Ovary (tissue), 9 donors: ENCODE measurements around the gene PLCG1. TPM values are rescaled to one million over a fixed set of nuclear protein-coding genes. Genes with fewer than 3 reads are reported as not detected.

ENCODE experiments used
- DNase-seq, 5 donors: peaks; one replicate each; pipeline ENCODE4 v3.0.0-alpha.2; 2019 to 2020
- H3K27ac ChIP-seq, 2 donors: fragments of 200-600 bp; one replicate each; pipeline versions ENCODE4 v1.5.1 to v1.8.0; 2019 to 2022
- H3K27me3 ChIP-seq: fragments of 200-600 bp; one replicate; pipeline ENCODE4 v1.8.0; 2022
- H3K36me3 ChIP-seq: fragments of 200-600 bp; sonication (generic); one replicate; pipeline ENCODE4 v1.5.1; 2019
- H3K4me1 ChIP-seq: one replicate; pipeline ENCODE4 v1.8.1; 2013; ENCODE audit warnings: mild to moderate bottlenecking, moderate library complexity; ENCODE audit not compliant: insufficient read depth
- H3K4me3 ChIP-seq: fragments of 200-600 bp; sonication (generic); one replicate; pipeline ENCODE4 v1.5.1; 2017
- H3K9me3 ChIP-seq, 2 donors: fragments of 200-600 bp in 1 of 2; sonication (generic) in 1 of 2; one replicate each; pipeline versions ENCODE4 v1.5.1 to v1.8.1; 2013 to 2019; ENCODE audit warnings: mild to moderate bottlenecking in 1 of 2, moderate library complexity in 1 of 2
- CTCF ChIP-seq, 3 donors: fragments of 450-650 bp in 2 of 3; fragments of 200-600 bp in 1 of 3; IDR thresholded peaks; one replicate each; pipeline versions ENCODE4 v1.5.1 to v1.8.0; 2016 to 2022; ENCODE audit warnings: antibody characterized with exemption in 3 of 3, mild to moderate bottlenecking in 1 of 3
- EP300 ChIP-seq: sonication (generic); formaldehyde crosslinking; IDR thresholded peaks from one replicate; pipeline ENCODE4 v1.6.1; 2017; ENCODE audit warnings: antibody characterized with exemption
- POLR2A ChIP-seq: fragments of 450-650 bp; IDR thresholded peaks from one replicate; pipeline ENCODE4 v1.6.1; 2017; ENCODE audit warnings: antibody characterized with exemption, mild to moderate bottlenecking, moderate library complexity
- WGBS, 3 donors: extraction: QIAGEN DNeasy Blood & Tissue Kit in 1 of 3; methylation state at CpG; one replicate each; pipeline versions ENCODE4 v1.1.5 to v1.1.7; 2013 to 2017; 5-methylcytosine and 5-hydroxymethylcytosine counted together
- intact Hi-C, 4 donors: fragments of 100-400 bp; cut with DNase I; formaldehyde crosslinking; loops; one replicate each; pipeline versions ENCODE4 v1.11.0 to v1.15.1; 2022 to 2023
- polyA plus RNA-seq, 2 donors: library from polyadenylated mRNA; stranded (reverse); fragments of 200-250 nt in 1 of 2; fragments of 350-450 nt in 1 of 2; fragmentation: Illumina TruSeq in 1 of 2; extraction: RNeasy Lipid Tissue Mini Kit (QIAGEN cat#74804) in 1 of 2; gene quantifications; one replicate each; pipeline ENCODE4 v1.2.3, GENCODE V29; 2013 to 2014
- total RNA-seq, 7 donors: library from RNA; depleted of rRNA in 2 of 7; stranded (reverse); fragments of >200 nt in 2 of 7; fragmentation: NEBNext Ultra II Directional in 3 of 7; extraction: Animal tissue kit (Norgen Biotek cat#: 25700) in 3 of 7; gene quantifications; one replicate each; pipeline versions ENCODE4 v1.1.0 to v1.2.4, GENCODE V29; 2016 to 2023
- donor health status: DM: no; HTN: no; CAD: no; lungs with moderate emphysema.
- donor health status: DM: no; HTN: no; CAD: no.
- donor health status: Bipolar disorder and iron deficiency.
- donor health status: DM: yes; HTN: yes; CAD: no.
- donor health status: DM: no; HTN: no; CAD: no.
- donor health status: DM: yes; HTN: yes; CAD: no.

PLCG1 gene
- total and polyA plus RNA-seq, 9 donors = 56.1 to 158 (median 101) TPM

GRCh38 chr20:41213150-41213820, 75.9 kb downstream of the PLCG1 start:
- TF ChIP-seq CTCF (IDR thresholded peaks at IDR 0.05) (no peak), EP300 (no peak), POLR2A (no peak)
- Histone ChIP-seq H3K27me3 (no peaks in the 10 kb centered on the region), H3K9me3 (no peaks in the 10 kb centered on the region), H3K36me3 (no peaks in the 10 kb centered on the region), H3K4me1 (peaks cover 6% of the 10 kb centered on the region), H3K4me3 (no peak overlapping the region), H3K27ac (no peak overlapping the region)
- DNase-seq = no peak
- 27 to 47% (median 45%) methylated on average over 1 of the region's 1 CpG for WGBS, 3 donors
- intact Hi-C loops = no loop called here

- no peak for TF ChIP-seq POLR2A
- TF ChIP-seq CTCF (IDR thresholded peaks at IDR 0.05) = no peak
- no peak for TF ChIP-seq EP300
- WGBS, 3 donors = 95 to 98% (median 97%) methylated on average over 3 of the region's 3 CpGs
- intact Hi-C loops = no loop called here
- H3K9me3 ChIP-seq = no peaks in the 10 kb centered on the region
- H3K4me3 ChIP-seq = no peak overlapping the region
- no peaks in the 10 kb centered on the region for H3K27me3 ChIP-seq
- no peaks in the 10 kb centered on the region for H3K36me3 ChIP-seq
- DNase-seq = no peak
- peaks cover 6% of the 10 kb centered on the region for H3K4me1 ChIP-seq
- no peak overlapping the region for H3K27ac ChIP-seq
Measured at GRCh38 chr20:41214202-41214601, 76.9 kb downstream of the PLCG1 start.

- Histone ChIP-seq H3K9me3 (no peaks in the 10 kb centered on the region), H3K27me3 (no peaks in the 10 kb centered on the region), H3K4me3 (no peak overlapping the region), H3K27ac (no peak overlapping the region), H3K4me1 (peaks cover 6% of the 10 kb centered on the region), H3K36me3 (no peaks in the 10 kb centered on the region)
- WGBS, 3 donors = 95 to 96% (median 96%) methylated on average over 3 of the region's 3 CpGs
- no peak for TF ChIP-seq POLR2A
- no peak for TF ChIP-seq CTCF (IDR thresholded peaks at IDR 0.05)
- TF ChIP-seq EP300 = no peak
- DNase-seq = no peak
- intact Hi-C loops = no loop called here
Measured at GRCh38 chr20:41214666-41215065, 77.3 kb downstream of the PLCG1 start.

DNA sequence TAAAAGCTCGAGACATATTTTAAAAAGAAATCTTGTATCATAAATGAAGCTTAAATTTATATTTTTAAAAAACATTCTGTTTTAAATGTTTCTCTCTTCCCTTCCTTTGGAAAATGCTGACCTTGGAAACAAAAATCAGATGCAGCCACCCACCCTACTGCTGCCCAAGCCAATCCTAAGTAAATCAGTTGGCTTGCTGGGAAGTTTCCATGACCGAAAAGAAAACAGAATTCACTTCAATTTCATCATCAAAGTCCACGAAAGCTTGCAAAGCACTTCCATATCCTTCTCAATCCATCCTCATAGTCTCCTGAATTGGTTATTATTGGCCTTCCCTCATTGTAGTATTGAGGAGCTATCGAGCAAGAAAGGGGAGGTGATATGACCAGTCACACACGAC, 80.1 kb downstream of the PLCG1 start:
- DNase-seq = no peak
- Histone ChIP-seq H3K27me3 (no peaks in the 10 kb centered on the region), H3K36me3 (no peaks in the 10 kb centered on the region), H3K9me3 (no peaks in the 10 kb centered on the region), H3K27ac (no peak overlapping the region), H3K4me1 (peaks cover 15% of the 10 kb centered on the region), H3K4me3 (no peak overlapping the region)
- no peak for TF ChIP-seq EP300
- TF ChIP-seq POLR2A = no peak
- no peak for TF ChIP-seq CTCF (IDR thresholded peaks at IDR 0.05)
- WGBS, 3 donors = 62 to 70% (median 64%) methylated on average over 5 of the region's 5 CpGs
- intact Hi-C loops = no loop called here
